HUES48 (cell line): Measurements from ENCODE around the gene NPHP4.
"Not testable (repeated sequence)": the region's sequence is repeated elsewhere in the genome, so short reads cannot be mapped to it uniquely, and the experiment has no call there.

Source experiments
- H3K27ac ChIP-seq: one replicate; pipeline ENCODE4 v1.7.0; 2013; ENCODE audit warnings: low read depth, low read length, inconsistent platforms
- H3K27me3 ChIP-seq: 2 replicates; pipeline ENCODE4 v1.6.1; 2013; ENCODE audit warnings: mild to moderate bottlenecking, low read length; ENCODE audit not compliant: control insufficient read depth, insufficient read depth
- H3K36me3 ChIP-seq: 2 replicates; pipeline ENCODE4 v1.6.1; 2013; ENCODE audit warnings: low read length; ENCODE audit not compliant: control insufficient read depth, insufficient read depth
- H3K4me1 ChIP-seq: 2 replicates; pipeline ENCODE4 v1.6.1; 2013; ENCODE audit warnings: mild to moderate bottlenecking, low read length; ENCODE audit not compliant: control insufficient read depth, insufficient read depth
- H3K4me3 ChIP-seq: 2 replicates; pipeline ENCODE4 v1.5.1; 2013; ENCODE audit warnings: mild to moderate bottlenecking, low read depth, low read length
- H3K9ac ChIP-seq: 2 replicates; pipeline ENCODE4 v1.6.1; 2013; ENCODE audit warnings: mild to moderate bottlenecking, low read depth, low read length, moderate library complexity
- H3K9me3 ChIP-seq: 2 replicates; pipeline ENCODE4 v1.6.1; 2013; ENCODE audit warnings: low read length; ENCODE audit not compliant: control insufficient read depth, insufficient read depth

Gene NPHP4

GRCh38 chr1:6023346-6023745 lies 31.1 kb upstream of the NPHP4 start:
- Histone ChIP-seq H3K36me3 (no peaks in the 10 kb centered on the region), H3K9me3 (no peaks in the 10 kb centered on the region), H3K4me1 (peaks cover 15% of the 10 kb centered on the region; the same call in 1 of the 2 replicates), H3K4me3 (no peak overlapping the region), H3K27me3 (no peaks in the 10 kb centered on the region), H3K27ac (no peak overlapping the region), H3K9ac (no peak overlapping the region)

GRCh38 chr1:6022193-6022592 lies 30.0 kb upstream of the NPHP4 start:
- no peak overlapping the region for H3K27ac ChIP-seq
- no peaks in the 10 kb centered on the region for H3K9me3 ChIP-seq
- no peak overlapping the region for H3K9ac ChIP-seq
- H3K36me3 ChIP-seq, result no peaks in the 10 kb centered on the region
- H3K27me3 ChIP-seq, result no peaks in the 10 kb centered on the region
- no peak overlapping the region for H3K4me3 ChIP-seq
- peaks cover 15% of the 10 kb centered on the region; the same call in 1 of the 2 replicates for H3K4me1 ChIP-seq

- Histone ChIP-seq H3K9me3 (no peaks in the 10 kb centered on the region), H3K36me3 (no peaks in the 10 kb centered on the region), H3K4me3 (no peak overlapping the region), H3K4me1 (no peaks in the 10 kb centered on the region), H3K27ac (no peak overlapping the region), H3K9ac (no peak overlapping the region), H3K27me3 (no peaks in the 10 kb centered on the region)
Observed at GRCh38 chr1:6019166-6019845, 27.1 kb upstream of the NPHP4 start.

DNA sequence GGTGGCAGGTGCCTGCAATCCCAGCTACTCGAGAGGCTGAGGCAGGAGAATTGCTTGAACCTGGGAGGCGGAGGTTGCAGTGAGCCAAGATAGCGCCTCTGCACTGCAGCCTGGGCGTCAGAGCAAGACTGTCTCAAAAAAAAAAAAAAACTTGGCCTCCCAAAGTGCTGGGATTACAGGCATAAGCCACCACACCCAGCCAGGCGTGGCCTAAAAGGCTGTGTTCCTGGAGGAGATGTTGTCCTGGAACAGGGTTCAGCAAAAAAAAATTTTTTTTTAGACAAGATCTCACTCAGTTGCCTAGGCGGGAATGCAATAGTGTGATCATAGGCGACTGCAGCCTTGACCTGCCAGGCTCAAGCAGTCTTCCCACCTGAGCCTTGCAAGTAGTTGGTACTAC lies 25.4 kb upstream of the NPHP4 start:
- H3K27me3 ChIP-seq, H3K27ac ChIP-seq, H3K4me1 ChIP-seq, H3K9me3 ChIP-seq, H3K36me3 ChIP-seq, H3K4me3 ChIP-seq, H3K9ac ChIP-seq: not testable (repeated sequence)

GRCh38 chr1:6016191-6016865 lies 24.1 kb upstream of the NPHP4 start:
- H3K27me3 ChIP-seq, result no peaks in the 10 kb centered on the region
- H3K36me3 ChIP-seq, result no peaks in the 10 kb centered on the region
- H3K4me1 ChIP-seq, result no peaks in the 10 kb centered on the region
- no peak overlapping the region for H3K27ac ChIP-seq
- H3K9ac ChIP-seq, result no peak overlapping the region
- no peak overlapping the region for H3K4me3 ChIP-seq
- no peaks in the 10 kb centered on the region for H3K9me3 ChIP-seq

- Histone ChIP-seq H3K27me3 (no peaks in the 10 kb centered on the region), H3K4me3 (no peak overlapping the region), H3K4me1 (no peaks in the 10 kb centered on the region), H3K36me3 (no peaks in the 10 kb centered on the region), H3K9ac (no peak overlapping the region), H3K9me3 (no peaks in the 10 kb centered on the region), H3K27ac (no peak overlapping the region)
Observed at GRCh38 chr1:6014130-6014999, 22.1 kb upstream of the NPHP4 start.

GRCh38 chr1:6013491-6013890 lies 21.3 kb upstream of the NPHP4 start:
- H3K9me3 ChIP-seq, result no peaks in the 10 kb centered on the region
- no peak overlapping the region for H3K9ac ChIP-seq
- no peaks in the 10 kb centered on the region for H3K36me3 ChIP-seq
- no peak overlapping the region for H3K27ac ChIP-seq
- H3K27me3 ChIP-seq, result no peaks in the 10 kb centered on the region
- no peaks in the 10 kb centered on the region for H3K4me1 ChIP-seq
- H3K4me3 ChIP-seq, result no peak overlapping the region

DNA sequence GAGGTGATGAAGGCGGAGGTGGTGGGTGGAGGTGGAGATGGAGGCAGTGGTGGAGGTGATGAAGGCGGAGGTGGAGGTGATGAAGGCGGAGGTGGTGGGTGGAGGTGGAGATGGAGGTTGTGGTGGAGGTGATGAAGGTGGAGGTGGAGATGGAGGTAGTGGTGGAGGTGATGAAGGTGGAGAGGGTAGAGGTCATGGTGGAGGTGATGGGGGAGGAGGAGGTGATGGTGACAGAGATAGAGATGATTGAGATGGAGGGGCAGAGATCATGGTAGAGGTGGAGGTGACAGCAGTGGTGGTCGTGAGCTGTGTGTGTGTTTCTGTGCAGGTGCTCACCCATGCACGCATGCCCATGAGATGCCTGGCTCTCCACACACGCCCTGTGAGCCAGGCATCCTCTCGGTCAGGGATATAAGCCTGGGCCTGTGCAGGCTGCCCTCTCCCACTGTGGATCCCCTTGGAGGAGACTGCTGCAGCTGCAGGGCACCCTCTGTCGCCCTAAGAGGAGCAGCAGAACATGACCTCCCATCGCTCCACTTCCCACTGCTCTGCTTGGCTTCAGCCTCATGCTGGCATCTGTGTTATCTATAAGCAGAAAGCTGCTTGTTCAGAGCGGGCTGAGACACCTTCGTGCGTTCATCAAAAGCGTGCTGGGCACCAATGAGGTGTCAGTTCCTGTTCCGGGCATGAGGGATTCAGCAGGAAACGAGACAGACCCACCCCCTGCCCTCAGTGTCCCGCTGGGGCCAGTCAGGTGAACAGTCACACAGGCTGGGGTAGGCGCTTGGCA lies 20.5 kb upstream of the NPHP4 start:
- Histone ChIP-seq H3K9ac (no peak overlapping the region), H3K36me3 (no peaks in the 10 kb centered on the region), H3K27ac (no peak overlapping the region), H3K4me1 (no peaks in the 10 kb centered on the region), H3K4me3 (no peak overlapping the region), H3K9me3 (no peaks in the 10 kb centered on the region), H3K27me3 (no peaks in the 10 kb centered on the region)

GRCh38 chr1:6011946-6012258 lies 19.7 kb upstream of the NPHP4 start:
- no peak overlapping the region for H3K9ac ChIP-seq
- H3K27me3 ChIP-seq, result no peaks in the 10 kb centered on the region
- H3K27ac ChIP-seq, result no peak overlapping the region
- H3K4me3 ChIP-seq, result no peak overlapping the region
- H3K4me1 ChIP-seq, result no peaks in the 10 kb centered on the region
- no peaks in the 10 kb centered on the region for H3K9me3 ChIP-seq
- no peaks in the 10 kb centered on the region for H3K36me3 ChIP-seq

DNA sequence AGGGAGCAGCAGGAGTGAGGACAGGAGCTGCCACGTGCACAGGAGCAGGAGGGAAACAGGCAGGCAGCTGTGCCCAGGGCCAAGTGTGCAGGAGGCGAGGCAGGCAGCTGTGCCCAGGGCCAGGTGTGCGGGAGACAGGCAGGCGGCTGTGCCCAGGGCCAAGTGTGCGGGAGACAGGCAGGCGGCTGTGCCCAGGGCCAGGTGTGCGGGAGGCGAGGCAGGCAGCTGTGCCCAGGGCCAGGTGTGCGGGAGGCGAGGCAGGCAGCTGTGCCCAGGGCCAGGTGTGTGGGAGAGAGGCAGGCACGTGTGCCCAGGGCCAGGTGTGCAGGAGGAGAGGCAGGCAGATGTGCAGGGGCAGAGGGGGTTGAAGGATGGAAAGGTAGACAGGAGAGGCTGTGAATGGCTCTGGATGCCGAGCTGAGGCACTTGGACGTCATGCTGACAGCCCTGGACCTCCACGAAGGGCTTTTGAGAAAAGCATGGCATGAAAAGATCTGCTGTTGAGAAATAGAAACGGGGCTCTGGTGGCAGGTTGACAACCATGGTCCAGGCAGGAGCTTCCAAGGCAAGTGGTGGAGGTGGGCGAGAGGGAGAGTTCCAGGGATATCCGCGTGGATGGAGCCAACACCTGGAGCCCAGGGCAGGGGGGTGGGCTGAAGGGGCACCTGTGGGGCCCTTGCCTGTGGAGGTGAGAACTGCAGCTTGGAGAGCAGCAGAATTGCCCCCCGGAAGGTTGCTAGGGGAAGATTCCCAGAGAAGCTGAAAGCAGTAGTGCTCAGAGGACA lies 19.1 kb upstream of the NPHP4 start:
- Histone ChIP-seq H3K9ac (no peak overlapping the region), H3K36me3 (no peaks in the 10 kb centered on the region), H3K27ac (no peak overlapping the region), H3K4me1 (no peaks in the 10 kb centered on the region), H3K9me3 (no peaks in the 10 kb centered on the region), H3K4me3 (no peak overlapping the region), H3K27me3 (no peaks in the 10 kb centered on the region)
